NCI-H2227 treated with DMSO at 0.1 percent for 48 hours (cell line): ENCODE data around the gene NEURL2.
A peak's percentile ranks its signal among the peaks of the same experiment; 100 is the strongest.
"Not testable (repeated sequence)": the region's sequence is repeated elsewhere in the genome, so short reads cannot be mapped to it uniquely, and the experiment has no call there.

Experiments used
- DNase-seq: peaks from one replicate; lab custom pipeline; 2025; lab: John Stamatoyannopoulos, UW

The NEURL2 gene

GRCh38 chr20:45899046-45899835 is 8.2 kb upstream of the NEURL2 start:
- DNase-seq, result no peak

- no peak for DNase-seq
These were observed 7.3 kb upstream of the NEURL2 start for GRCh38 chr20:45898285-45898684.

GRCh38 chr20:45897692-45898091 is 6.7 kb upstream of the NEURL2 start:
- DNase-seq, result no peak

GRCh38 chr20:45897289-45897688 is 6.3 kb upstream of the NEURL2 start:
- DNase-seq, result no peak

- DNase-seq, result no peak
These were observed 5.7 kb upstream of the NEURL2 start for GRCh38 chr20:45896641-45897161.

GRCh38 chr20:45894797-45895196 is 3.8 kb upstream of the NEURL2 start:
- DNase-seq, result no peak

- DNase-seq, result no peak
These were observed 2.8 kb upstream of the NEURL2 start for GRCh38 chr20:45893831-45894230.

DNA sequence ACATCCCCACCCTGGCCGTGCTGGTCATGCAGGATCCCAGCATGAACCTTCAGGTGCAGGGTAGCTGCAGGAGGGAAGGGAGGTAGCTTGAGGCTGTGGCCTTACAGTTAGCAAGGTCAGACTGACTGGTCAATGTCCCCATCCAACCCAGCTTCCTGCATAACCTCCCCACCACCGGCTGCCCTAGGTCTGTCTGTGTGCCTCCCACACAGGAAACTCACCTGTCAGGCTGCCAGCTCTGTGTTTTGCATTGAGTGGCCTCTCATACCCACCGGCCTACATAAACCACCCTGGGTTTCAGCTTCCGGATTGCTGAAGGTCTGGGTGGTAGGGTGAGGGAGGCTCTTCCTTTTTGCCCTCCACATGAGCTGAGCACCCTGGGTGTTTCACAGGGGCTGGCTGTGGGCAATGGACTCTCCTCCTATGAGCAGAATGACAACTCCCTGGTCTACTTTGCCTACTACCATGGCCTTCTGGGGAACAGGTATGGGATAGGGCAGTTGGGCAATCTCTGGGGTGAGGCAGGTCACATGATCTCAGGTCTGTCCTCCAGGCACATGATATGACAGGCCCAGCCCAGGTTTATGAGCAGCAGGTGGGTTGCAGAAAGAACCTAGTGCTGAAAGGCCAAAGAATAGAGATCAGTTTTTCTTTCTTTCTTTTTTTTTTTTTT is 2.0 kb upstream of the NEURL2 start:
- no peak for DNase-seq

GRCh38 chr20:45892049-45892825 is 1.2 kb upstream of the NEURL2 start:
- no peak for DNase-seq

GRCh38 chr20:45890077-45890984 is 677 bp downstream of the NEURL2 start:
- DNase-seq, result peak; percentile 60

- no peak for DNase-seq
These were observed 2.3 kb downstream of the NEURL2 start for GRCh38 chr20:45888681-45889080.

GRCh38 chr20:45887346-45887715 is 3.7 kb downstream of the NEURL2 start, which contains the start of gene SPATA25:
TSS of gene SPATA25 (minus strand) at chr20:45887622. CDS start at chr20:45887590, 32 bp downstream.
- DNase-seq, result no peak

DNA sequence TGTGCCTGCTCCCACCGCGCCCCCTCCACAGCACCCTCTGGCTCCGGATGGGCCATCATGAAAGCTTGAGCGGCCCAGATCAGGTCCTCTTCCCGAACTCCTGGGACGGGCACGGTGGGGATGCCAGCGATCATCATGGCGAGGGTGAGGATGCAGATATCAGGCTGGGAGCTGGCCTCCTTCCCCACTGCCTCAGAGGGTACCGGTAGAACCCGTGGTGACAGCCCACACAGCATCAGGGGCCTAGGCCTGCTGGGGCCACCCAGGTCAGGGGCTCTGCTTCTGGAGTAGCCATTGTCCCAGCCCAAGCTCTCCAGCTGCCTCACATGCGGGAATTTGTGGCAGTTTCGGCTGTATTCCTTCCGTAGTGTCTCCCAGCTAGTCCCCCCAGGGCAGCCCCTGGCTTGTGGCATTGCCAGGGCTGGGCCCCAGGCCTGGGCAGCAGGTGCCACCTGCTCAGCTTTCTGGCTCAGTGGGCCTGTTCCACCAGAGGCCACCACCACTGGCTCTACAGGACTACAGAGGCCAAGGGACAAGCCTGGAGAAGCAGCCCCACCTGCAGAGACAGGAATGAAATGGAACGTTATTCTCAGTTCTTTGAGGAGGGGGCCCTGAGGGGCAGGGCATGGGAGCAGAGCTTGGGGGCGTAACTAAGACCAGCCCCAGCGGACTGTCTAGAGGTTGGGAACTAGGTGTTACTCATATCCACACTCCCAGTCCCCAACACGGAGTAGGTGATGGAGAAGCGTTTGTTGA is 4.2 kb downstream of the NEURL2 start:
- DNase-seq, result no peak

- DNase-seq, result no peak
These were observed 7.9 kb downstream of the NEURL2 start for GRCh38 chr20:45883100-45883469.

DNA sequence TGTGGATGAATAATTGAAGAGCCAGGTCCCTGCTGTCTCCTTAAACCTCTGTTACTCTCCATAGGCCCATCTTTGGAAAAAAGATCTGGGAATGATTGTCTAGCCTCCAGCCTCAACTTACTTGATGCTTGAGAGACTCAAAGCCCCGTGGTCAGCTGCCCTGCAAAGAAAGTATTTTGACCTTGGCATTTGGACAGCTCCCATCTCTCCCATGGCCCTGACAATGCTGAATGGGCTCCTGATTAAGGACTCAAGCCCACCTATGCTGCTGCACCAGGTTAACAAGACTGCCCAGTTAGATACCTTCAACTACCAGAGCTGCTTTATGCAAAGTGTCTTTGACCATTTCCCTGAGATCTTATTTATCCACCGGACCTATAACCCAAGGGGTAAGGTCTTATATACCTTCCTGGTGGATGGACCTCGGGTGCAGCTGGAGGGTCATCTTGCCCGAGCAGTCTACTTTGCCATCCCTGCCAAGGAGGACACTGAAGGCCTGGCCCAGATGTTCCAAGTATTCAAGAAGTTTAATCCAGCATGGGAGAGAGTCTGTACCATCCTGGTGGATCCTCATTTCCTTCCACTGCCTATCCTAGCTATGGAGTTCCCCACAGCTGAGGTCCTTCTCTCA is 8.4 kb downstream of the NEURL2 start:
- DNase-seq, result no peak

DNA sequence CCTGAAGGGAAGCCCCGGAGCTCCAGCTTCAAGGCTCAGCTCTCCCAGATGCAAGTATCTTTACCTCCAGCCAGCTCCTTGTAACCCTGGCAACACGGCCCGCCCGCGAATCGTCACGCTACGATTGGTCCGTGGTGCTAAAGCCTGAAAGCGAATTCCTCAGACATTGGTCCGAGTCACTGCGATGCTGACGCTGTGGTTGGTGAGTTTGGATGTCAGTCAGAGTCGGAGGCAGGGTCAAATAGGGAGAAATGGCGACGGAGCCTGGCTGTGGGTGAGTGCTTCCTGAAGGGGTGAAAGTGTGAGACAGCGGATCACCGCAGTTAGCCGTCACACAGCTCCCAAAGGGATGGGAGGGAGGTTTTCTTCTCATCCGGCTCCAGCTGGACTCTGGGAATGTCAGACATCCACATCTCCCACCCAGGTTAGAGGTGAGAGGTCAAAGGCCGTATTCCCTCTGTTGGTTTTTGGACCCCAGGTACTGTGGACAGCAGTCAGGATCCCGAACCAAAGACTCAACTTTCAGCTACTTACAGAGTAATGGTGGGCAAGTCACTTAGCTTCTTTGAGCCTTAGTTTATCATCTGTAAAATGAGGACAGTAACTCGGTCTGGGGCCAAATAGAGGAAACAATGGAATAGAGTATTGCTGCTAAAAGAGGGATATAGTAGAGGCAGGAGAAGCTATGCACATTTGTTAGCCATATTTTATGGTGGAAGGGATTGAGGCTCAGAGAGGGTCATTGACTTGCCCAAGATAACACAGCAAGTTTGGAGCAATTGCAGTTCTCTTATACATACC is 9.8 kb downstream of the NEURL2 start, which contains the start of gene ZSWIM1:
Gene ZSWIM1, plus strand, starts transcription at position 240 of the 801 bp plus-strand sequence. CDS start 1,366 bp downstream, outside the sequence.
- DNase-seq, result peak; percentile 97

GRCh38 chr20:45878076-45878761 is 12.8 kb downstream of the NEURL2 start:
- DNase-seq, result no peak

- DNase-seq, result no peak
These were observed 16.4 kb downstream of the NEURL2 start for GRCh38 chr20:45874576-45874975.

GRCh38 chr20:45874104-45874481 is 16.9 kb downstream of the NEURL2 start:
- DNase-seq, result not testable (repeated sequence)
